ENCODE measurements around the gene RNASE4. TPM values are rescaled to one million over a fixed set of nuclear protein-coding genes. Genes with fewer than 3 reads are reported as not detected.

Gene RNASE4
- total RNA-seq, 1 experiment from 2014 or later, result 8.8 TPM

DNA sequence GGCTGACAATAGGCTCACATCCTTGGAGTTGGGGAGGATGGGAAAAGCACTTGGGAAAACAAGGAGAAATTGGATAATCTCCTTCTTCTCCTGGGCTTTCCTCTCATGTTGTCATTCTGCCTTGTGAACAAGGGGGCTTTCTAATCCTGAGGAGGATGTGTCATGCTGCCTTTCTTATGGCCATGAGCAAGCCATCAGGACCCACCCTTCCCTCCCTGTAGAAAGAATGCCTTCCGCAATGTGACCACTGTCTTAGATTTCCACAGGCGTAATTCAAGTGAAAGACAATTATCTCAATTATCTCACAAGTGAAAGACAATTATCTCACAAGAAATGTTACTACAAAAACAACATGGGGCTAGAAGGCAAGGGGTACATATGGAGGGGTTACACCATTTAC, 39.8 kb upstream of the RNASE4 start:
- no peak for DNase-seq
- no peaks in the 10 kb centered on the region for H3K9me3 ChIP-seq
- CTCF ChIA-PET, result no interaction called here
- Mint-ChIP-seq H3K4me3 (ENCODE audit: unreplicated experiment) (no peak overlapping the region), H3K27ac (ENCODE audit: unreplicated experiment) (no peak overlapping the region), H3K9me3 (ENCODE audit: unreplicated experiment) (no peaks in the 10 kb centered on the region), H3K27me3 (ENCODE audit: insufficient read depth, unreplicated experiment) (no peaks in the 10 kb centered on the region), H3K4me1 (ENCODE audit: low read depth, unreplicated experiment) (peaks cover 10% of the 10 kb centered on the region), H3K36me3 (ENCODE audit: insufficient read depth, unreplicated experiment) (no peaks in the 10 kb centered on the region)
- no peaks in the 10 kb centered on the region for H3K36me3 ChIP-seq (ENCODE audit: control insufficient read depth, insufficient read depth, low read length)
- H3K4me3 ChIP-seq (ENCODE audit: low read depth, low read length), result no peak overlapping the region
- H3K27me3 ChIP-seq (replicated peaks; ENCODE audit: control insufficient read depth, insufficient read depth, low read length), result no peaks in the 10 kb centered on the region
- POLR2A ChIA-PET, result no interaction called here
- H3K4me1 ChIP-seq, result 0 out of 2 replicates have a peak, but pooled peaks cover 4% of the 10 kb centered on the region
- intact Hi-C loops (cut with micrococcal nuclease; ENCODE audit: unreplicated experiment), result no loop called here
- no TSS peak for BruUV-seq (replicated peaks)
- TF ChIP-seq, protein P1, sequence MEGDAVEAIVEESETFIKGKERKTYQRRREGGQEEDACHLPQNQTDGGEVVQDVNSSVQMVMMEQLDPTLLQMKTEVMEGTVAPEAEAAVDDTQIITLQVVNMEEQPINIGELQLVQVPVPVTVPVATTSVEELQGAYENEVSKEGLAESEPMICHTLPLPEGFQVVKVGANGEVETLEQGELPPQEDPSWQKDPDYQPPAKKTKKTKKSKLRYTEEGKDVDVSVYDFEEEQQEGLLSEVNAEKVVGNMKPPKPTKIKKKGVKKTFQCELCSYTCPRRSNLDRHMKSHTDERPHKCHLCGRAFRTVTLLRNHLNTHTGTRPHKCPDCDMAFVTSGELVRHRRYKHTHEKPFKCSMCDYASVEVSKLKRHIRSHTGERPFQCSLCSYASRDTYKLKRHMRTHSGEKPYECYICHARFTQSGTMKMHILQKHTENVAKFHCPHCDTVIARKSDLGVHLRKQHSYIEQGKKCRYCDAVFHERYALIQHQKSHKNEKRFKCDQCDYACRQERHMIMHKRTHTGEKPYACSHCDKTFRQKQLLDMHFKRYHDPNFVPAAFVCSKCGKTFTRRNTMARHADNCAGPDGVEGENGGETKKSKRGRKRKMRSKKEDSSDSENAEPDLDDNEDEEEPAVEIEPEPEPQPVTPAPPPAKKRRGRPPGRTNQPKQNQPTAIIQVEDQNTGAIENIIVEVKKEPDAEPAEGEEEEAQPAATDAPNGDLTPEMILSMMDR (IDR thresholded peaks at IDR 0.05; ENCODE audit: insufficient read depth in 1 of 2, low read depth in 1 of 2, low read length in 1 of 2, severe bottlenecking in 1 of 2, unreplicated experiment in 1 of 2), result no peak

DNA sequence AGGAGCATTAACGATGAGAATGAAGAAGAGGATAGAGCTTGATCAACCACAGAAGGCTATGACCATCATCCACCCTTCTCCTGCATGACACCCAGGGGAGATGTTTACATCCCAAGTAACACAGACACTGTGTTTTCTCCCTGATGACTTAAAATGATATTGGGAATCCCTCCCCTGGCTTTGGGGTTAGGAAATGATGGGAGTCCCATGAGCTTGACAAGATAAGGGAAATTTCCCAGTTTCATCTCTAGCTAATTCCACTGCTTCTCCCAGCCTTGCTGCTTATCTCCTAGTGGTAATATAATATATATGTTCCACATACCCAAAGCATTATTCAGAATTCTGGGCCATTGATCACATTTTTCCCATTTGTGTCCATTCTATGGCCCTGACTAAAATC, 38.9 kb upstream of the RNASE4 start:
- Mint-ChIP-seq H3K36me3 (ENCODE audit: insufficient read depth, unreplicated experiment) (no peaks in the 10 kb centered on the region), H3K9me3 (ENCODE audit: unreplicated experiment) (no peaks in the 10 kb centered on the region), H3K27ac (ENCODE audit: unreplicated experiment) (no peak overlapping the region), H3K27me3 (ENCODE audit: insufficient read depth, unreplicated experiment) (no peaks in the 10 kb centered on the region), H3K4me3 (ENCODE audit: unreplicated experiment) (no peak overlapping the region), H3K4me1 (ENCODE audit: low read depth, unreplicated experiment) (peaks cover 10% of the 10 kb centered on the region)
- no peak for DNase-seq
- intact Hi-C loops (cut with micrococcal nuclease; ENCODE audit: unreplicated experiment), result no loop called here
- ChIA-PET POLR2A (no interaction called here), CTCF (no interaction called here)
- H3K4me1 ChIP-seq, result 0 out of 2 replicates have a peak, but pooled peaks cover 4% of the 10 kb centered on the region
- no peak overlapping the region for H3K4me3 ChIP-seq (ENCODE audit: low read depth, low read length)
- no peaks in the 10 kb centered on the region for H3K27me3 ChIP-seq (replicated peaks; ENCODE audit: control insufficient read depth, insufficient read depth, low read length)
- no peaks in the 10 kb centered on the region for H3K36me3 ChIP-seq (ENCODE audit: control insufficient read depth, insufficient read depth, low read length)
- no TSS peak for BruUV-seq (replicated peaks)
- no peaks in the 10 kb centered on the region for H3K9me3 ChIP-seq
- TF ChIP-seq, protein P1 (IDR thresholded peaks at IDR 0.05; ENCODE audit: insufficient read depth in 1 of 2, low read depth in 1 of 2, low read length in 1 of 2, severe bottlenecking in 1 of 2, unreplicated experiment in 1 of 2), result no peak

DNA sequence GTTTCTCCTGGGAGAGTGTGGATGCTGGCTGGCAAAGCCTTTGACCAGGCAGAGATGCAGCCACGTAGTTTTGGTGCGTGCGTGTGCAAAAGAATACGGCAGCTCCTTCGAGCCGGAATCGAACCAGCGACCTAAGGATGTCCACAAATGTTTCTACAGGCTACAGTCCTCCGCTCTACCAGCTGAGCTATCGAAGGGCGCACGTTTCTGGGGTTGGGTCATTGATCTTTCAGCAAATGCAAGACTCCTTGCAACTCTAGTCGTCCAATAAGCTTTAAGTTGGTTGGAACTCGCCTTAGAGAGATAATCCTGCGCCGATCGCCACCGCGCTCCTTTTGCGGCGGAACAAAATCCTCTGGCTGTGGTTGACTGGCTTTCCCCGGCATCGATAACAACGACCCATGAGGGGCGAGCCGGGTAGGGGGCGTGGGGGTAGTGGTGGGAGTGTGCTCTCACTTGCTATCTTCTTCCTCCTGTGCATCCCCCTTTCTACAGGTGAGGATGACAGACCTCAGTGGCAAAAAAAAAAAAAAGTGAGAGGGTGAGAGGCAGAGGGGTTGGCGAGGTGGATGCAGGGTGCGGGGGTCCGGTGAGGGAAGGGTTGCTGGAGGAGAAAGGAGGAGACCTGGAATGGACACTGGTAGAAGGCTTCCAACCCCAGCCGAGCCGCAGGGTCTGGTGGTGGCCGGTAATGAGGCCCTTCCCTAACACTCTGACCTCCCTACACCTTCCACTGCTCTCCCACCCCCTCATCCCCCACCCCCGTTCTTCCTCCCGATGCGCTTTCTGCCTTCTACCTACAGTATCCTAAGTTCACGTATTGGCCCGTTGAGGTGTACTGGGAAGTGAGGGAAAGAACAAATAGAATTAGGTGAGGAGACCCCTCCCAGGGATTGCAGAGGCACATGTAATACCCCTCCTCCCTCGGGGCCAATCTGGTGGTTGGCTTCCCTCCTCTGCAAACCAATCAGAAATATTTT, 31.1 kb upstream of the RNASE4 start:
- Histone ChIP-seq H3K4me3 (ENCODE audit: low read depth, low read length) (no peak overlapping the region), H3K4me1 (peaks cover 6% of the 10 kb centered on the region; the same call in 1 of the 2 replicates), H3K36me3 (ENCODE audit: control insufficient read depth, insufficient read depth, low read length) (no peaks in the 10 kb centered on the region), H3K27me3 (replicated peaks; ENCODE audit: control insufficient read depth, insufficient read depth, low read length) (no peaks in the 10 kb centered on the region), H3K9me3 (no peaks in the 10 kb centered on the region)
- intact Hi-C loops (cut with micrococcal nuclease; ENCODE audit: unreplicated experiment), result no loop called here
- POLR2A ChIA-PET, result no interaction called here
- Mint-ChIP-seq H3K4me3 (ENCODE audit: unreplicated experiment) (no peak overlapping the region), H3K4me1 (ENCODE audit: low read depth, unreplicated experiment) (peaks cover 12% of the 10 kb centered on the region), H3K36me3 (ENCODE audit: insufficient read depth, unreplicated experiment) (no peaks in the 10 kb centered on the region), H3K27me3 (ENCODE audit: insufficient read depth, unreplicated experiment) (no peaks in the 10 kb centered on the region), H3K27ac (ENCODE audit: unreplicated experiment) (no peak overlapping the region), H3K9me3 (ENCODE audit: unreplicated experiment) (no peaks in the 10 kb centered on the region)
- CTCF ChIA-PET, result interaction anchor here (0.6 kb wide), 2 partner anchors 29 to 414 kb away, joined by 3 to 4 read pairs; partner anchors contain the start of gene OR11H4
- TF ChIP-seq, protein P1 (IDR thresholded peaks at IDR 0.05; ENCODE audit: insufficient read depth in 1 of 2, low read depth in 1 of 2, low read length in 1 of 2, severe bottlenecking in 1 of 2, unreplicated experiment in 1 of 2), result no peak
- BruUV-seq (replicated peaks), result no TSS peak
- DNase-seq, result no peak

Measured in Caco-2 (cell line).